GM12878 (cell line): ENCODE data around the gene PARVA. TPM values are rescaled to one million over a fixed set of nuclear protein-coding genes. Genes with fewer than 3 reads are reported as not detected.

Source experiments
- ATAC-seq: fragments of 200-7000 bp; cut with Tn5 transposase; 3 replicates; pipeline ENCODE4 v1.9.1; 2020; ENCODE audit warnings: mild to moderate bottlenecking, moderate library complexity
- BruUV-seq: library from RNA; stranded (reverse); fragments of 400-500 nt; replicated peaks from 2 replicates; lab custom pipeline; 2021; lab: Mats Ljungman, UMichigan
- CTCF ChIA-PET: fragments of 300-600 bp; sonication (Branson Sonifier 250); formaldehyde crosslinking; extraction: SDS; loops from one replicate; lab custom pipeline; 2021; ENCODE audit warnings: inconsistent platforms; lab: Yijun Ruan, JAX
- POLR2A ChIA-PET: fragments of 350-600 bp; formaldehyde crosslinking; extraction: SDS; loops from one replicate; lab custom pipeline; 2021; ENCODE audit warnings: inconsistent platforms; lab: Charles Lee
- RAD21 ChIA-PET: fragments of 300-600 bp; sonication (Branson Sonifier 250); formaldehyde crosslinking; loops from one replicate; lab custom pipeline; 2023; ENCODE audit warnings: antibody characterized with exemption; ENCODE audit not compliant: unreplicated experiment; lab: Charles Lee
- SMC1A ChIA-PET: fragments of 300-600 bp; sonication (Branson Sonifier 250); formaldehyde crosslinking; loops from one replicate; lab custom pipeline; 2023; ENCODE audit not compliant: unreplicated experiment, uncharacterized antibody; lab: Charles Lee
- DNase-seq: peaks from one replicate; pipeline ENCODE4 v3.0.0-alpha.2; 2011; ENCODE audit warnings: low read depth, low spot score
- FAIRE-seq: peaks from 3 replicates; lab custom pipeline; 2011; peaks lifted over from hg19 to GRCh38; lab: Jason Lieb, UNC
- H2AFZ ChIP-seq: 2 replicates; pipeline ENCODE4 v1.6.0; 2011; ENCODE audit warnings: low read depth, low read length, control low read depth; ENCODE audit not compliant: control insufficient read depth
- H3K27ac ChIP-seq: 2 replicates; pipeline ENCODE4 v1.5.1; 2011; ENCODE audit warnings: control low read depth; ENCODE audit not compliant: control insufficient read depth, insufficient read depth
- H3K27me3 ChIP-seq, 2 experiments: replicated peaks in 1 of 2; 2 replicates each; pipeline versions ENCODE4 v1.6.0 to v1.6.1; 2011; ENCODE audit warnings: low read length in 1 of 2; ENCODE audit not compliant: control insufficient read depth in 2 of 2, insufficient read depth in 2 of 2
- H3K36me3 ChIP-seq, 2 experiments: 2 replicates each; pipeline ENCODE4 v1.5.1; 2011; ENCODE audit warnings: low read length in 1 of 2; ENCODE audit not compliant: control insufficient read depth in 2 of 2, insufficient read depth in 2 of 2
- H3K4me1 ChIP-seq: 2 replicates; pipeline ENCODE4 v1.6.1; 2011; ENCODE audit warnings: mild to moderate bottlenecking, low read length, moderate library complexity, mixed read lengths; ENCODE audit not compliant: control insufficient read depth, insufficient read depth
- H3K4me2 ChIP-seq: 2 replicates; pipeline ENCODE4 v1.6.0; 2011; ENCODE audit warnings: control low read depth; ENCODE audit not compliant: control insufficient read depth, insufficient read depth
- H3K4me3 ChIP-seq: fragments of 200-600 bp; sonication (generic); 2 replicates; pipeline ENCODE4 v1.5.1; 2016
- H3K79me2 ChIP-seq: 2 replicates; pipeline ENCODE4 v1.6.0; 2011; ENCODE audit warnings: low read length; ENCODE audit not compliant: control insufficient read depth, insufficient read depth
- H3K9ac ChIP-seq: 2 replicates; pipeline ENCODE4 v1.8.0; 2011; ENCODE audit warnings: low read length, control low read depth, mixed read lengths; ENCODE audit not compliant: control insufficient read depth, insufficient read depth
- H3K9me3 ChIP-seq: replicated peaks from 3 replicates; pipeline ENCODE4 v1.5.1; 2011; ENCODE audit warnings: mild to moderate bottlenecking, low read length; ENCODE audit not compliant: control insufficient read depth, insufficient read depth
- H4K20me1 ChIP-seq: 2 replicates; pipeline ENCODE4 v1.6.0; 2011; ENCODE audit not compliant: control insufficient read depth, insufficient read depth
- ASH2L ChIP-seq: fragments of 300-600, 200-600 bp; sonication (generic); IDR thresholded peaks from 2 replicates; pipeline ENCODE4 v1.6.1; 2017; ENCODE audit warnings: low read depth, mild to moderate bottlenecking, borderline replicate concordance
- BMI1 ChIP-seq: fragments of 450-650 bp; IDR thresholded peaks from 2 replicates; pipeline ENCODE4 v1.6.1; 2016; ENCODE audit warnings: mild to moderate bottlenecking, moderate library complexity, borderline replicate concordance
- CEBPB ChIP-seq, 2 experiments: fragments of 150-350 bp in 1 of 2; IDR thresholded peaks; 2 replicates each; pipeline ENCODE4 v1.6.1; 2012 to 2014; ENCODE audit warnings: low read depth in 2 of 2, low read length in 2 of 2, borderline replicate concordance in 1 of 2, inconsistent platforms in 1 of 2
- CREM ChIP-seq: IDR thresholded peaks from 2 replicates; pipeline ENCODE4 v1.6.1; 2014; ENCODE audit warnings: antibody characterized with exemption, low read depth
- EP300 ChIP-seq, 2 experiments: fragments of 150-350 bp in 1 of 2; IDR thresholded peaks; 2 replicates each; pipeline ENCODE4 v1.6.1; 2011 to 2012; ENCODE audit warnings: low read depth in 2 of 2, low read length in 2 of 2, borderline replicate concordance in 1 of 2, improper control_type of control experiment in 1 of 2, inconsistent platforms in 1 of 2; ENCODE audit not compliant: control insufficient read depth in 1 of 2
- HDAC2 ChIP-seq: fragments of 200-600 bp; sonication (generic); IDR thresholded peaks from 2 replicates; pipeline ENCODE4 v1.6.1; 2017
- TBL1XR1 ChIP-seq: IDR thresholded peaks from 2 replicates; pipeline ENCODE4 v1.6.1; 2012; ENCODE audit warnings: low read depth, low read length, improper control_type of control experiment
- ZNF687 ChIP-seq: fragments of 450-650 bp; IDR thresholded peaks from 2 replicates; pipeline ENCODE4 v1.6.1; 2017; ENCODE audit warnings: mild to moderate bottlenecking, moderate library complexity
- WGBS: methylation state at CpG from one replicate; pipeline ENCODE4 v1.1.6; 2016; ENCODE audit warnings: low lambda C conversion rate; ENCODE audit not compliant: insufficient replicate concordance, insufficient coverage; ENCODE audit errors: missing lambda C conversion rate; 5-methylcytosine and 5-hydroxymethylcytosine counted together
- in situ Hi-C: fragments of 300-500 bp; cut with MboI; formaldehyde crosslinking; loops from 9 replicates; pipeline ENCODE4 v1.14.3; 2018; ENCODE audit warnings: mixed read lengths
- intact Hi-C: fragments of 100-400 bp; cut with micrococcal nuclease; formaldehyde crosslinking; loops from one replicate; pipeline ENCODE4 v1.14.2; 2022; ENCODE audit not compliant: unreplicated experiment
- polyA plus RNA-seq, 11 experiments: library from polyadenylated mRNA; depleted of rRNA in 4 of 11; unstranded in 6 of 11; stranded (reverse) in 5 of 11; fragments of >200 nt; fragmentation: Nextera tagmentation in 4 of 11; fragmentation: Illumina TruSeq in 1 of 11; extraction: Ambion mirVana in 4 of 11; extraction: Trizol in 1 of 11; gene quantifications; 1 replicate in 1 of 11; 2 replicates in 10 of 11; pipeline versions ENCODE4 v1.2.1 to v1.2.3, GENCODE V29; 2011 to 2016; ENCODE audit warnings: inconsistent platforms in 2 of 11, missing spikeins in 2 of 11, low read depth in 1 of 11
- total RNA-seq, 4 experiments: library from RNA; depleted of rRNA in 3 of 4; stranded (reverse); fragments of >200 nt in 3 of 4; fragmentation: Illumina TruSeq in 1 of 4; extraction: Trizol in 1 of 4; gene quantifications; 2 replicates each; pipeline versions ENCODE4 v1.2.1 to v1.2.3, GENCODE V29; 2013 to 2021
- TF ChIP-seq, protein P1 (sequence below): fragments of 450-650 bp; IDR thresholded peaks from 2 replicates; pipeline ENCODE4 v1.6.1; 2017; ENCODE audit warnings: mild to moderate bottlenecking, moderate library complexity

The PARVA gene
- total and polyA plus RNA-seq, 10 of the 15 experiments (the other 5 are each of a cell fraction or from before 2014, with no cell fraction given): 0.01 to 0.44 (median 0.03) TPM; not detected in 7

- TF ChIP-seq ZNF687 (no peak), ASH2L (no peak), HDAC2 (no peak), CEBPB (IDR thresholded peaks at IDR 0.05; ENCODE audit: borderline replicate concordance in 1 of 2, low read depth in 2 of 2, low read length in 2 of 2) (no peak), EP300 (IDR thresholded peaks at IDR 0.05; ENCODE audit: borderline replicate concordance in 1 of 2, control insufficient read depth in 1 of 2, low read depth in 2 of 2, low read length in 2 of 2) (no peak), BMI1 (no peak)
These were observed 26.0 kb downstream of the PARVA start (continued) for GRCh38 chr11:12403122-12403996.

GRCh38 chr11:12403997-12404350 is 26.6 kb downstream of the PARVA start:
- ChIA-PET POLR2A (no interaction called here), CTCF (no interaction called here), RAD21 (no interaction called here), SMC1A (no interaction called here)
- Histone ChIP-seq H3K4me2 (no peak overlapping the region), H3K4me1 (no peaks in the 10 kb centered on the region), H3K27me3 (no peaks in the 10 kb centered on the region), H3K36me3 (no peaks in the 10 kb centered on the region), H3K4me3 (no peak overlapping the region), H4K20me1 (no peaks in the 10 kb centered on the region), H3K79me2 (no peaks in the 10 kb centered on the region), H2AFZ (no peak overlapping the region), H3K9me3 (no peaks in the 10 kb centered on the region), H3K27ac (no peak overlapping the region), H3K9ac (no peak overlapping the region)
- no peak for TF ChIP-seq BMI1
- no peak for TF ChIP-seq CREM
- TF ChIP-seq TBL1XR1: no peak
- TF ChIP-seq, protein P1, sequence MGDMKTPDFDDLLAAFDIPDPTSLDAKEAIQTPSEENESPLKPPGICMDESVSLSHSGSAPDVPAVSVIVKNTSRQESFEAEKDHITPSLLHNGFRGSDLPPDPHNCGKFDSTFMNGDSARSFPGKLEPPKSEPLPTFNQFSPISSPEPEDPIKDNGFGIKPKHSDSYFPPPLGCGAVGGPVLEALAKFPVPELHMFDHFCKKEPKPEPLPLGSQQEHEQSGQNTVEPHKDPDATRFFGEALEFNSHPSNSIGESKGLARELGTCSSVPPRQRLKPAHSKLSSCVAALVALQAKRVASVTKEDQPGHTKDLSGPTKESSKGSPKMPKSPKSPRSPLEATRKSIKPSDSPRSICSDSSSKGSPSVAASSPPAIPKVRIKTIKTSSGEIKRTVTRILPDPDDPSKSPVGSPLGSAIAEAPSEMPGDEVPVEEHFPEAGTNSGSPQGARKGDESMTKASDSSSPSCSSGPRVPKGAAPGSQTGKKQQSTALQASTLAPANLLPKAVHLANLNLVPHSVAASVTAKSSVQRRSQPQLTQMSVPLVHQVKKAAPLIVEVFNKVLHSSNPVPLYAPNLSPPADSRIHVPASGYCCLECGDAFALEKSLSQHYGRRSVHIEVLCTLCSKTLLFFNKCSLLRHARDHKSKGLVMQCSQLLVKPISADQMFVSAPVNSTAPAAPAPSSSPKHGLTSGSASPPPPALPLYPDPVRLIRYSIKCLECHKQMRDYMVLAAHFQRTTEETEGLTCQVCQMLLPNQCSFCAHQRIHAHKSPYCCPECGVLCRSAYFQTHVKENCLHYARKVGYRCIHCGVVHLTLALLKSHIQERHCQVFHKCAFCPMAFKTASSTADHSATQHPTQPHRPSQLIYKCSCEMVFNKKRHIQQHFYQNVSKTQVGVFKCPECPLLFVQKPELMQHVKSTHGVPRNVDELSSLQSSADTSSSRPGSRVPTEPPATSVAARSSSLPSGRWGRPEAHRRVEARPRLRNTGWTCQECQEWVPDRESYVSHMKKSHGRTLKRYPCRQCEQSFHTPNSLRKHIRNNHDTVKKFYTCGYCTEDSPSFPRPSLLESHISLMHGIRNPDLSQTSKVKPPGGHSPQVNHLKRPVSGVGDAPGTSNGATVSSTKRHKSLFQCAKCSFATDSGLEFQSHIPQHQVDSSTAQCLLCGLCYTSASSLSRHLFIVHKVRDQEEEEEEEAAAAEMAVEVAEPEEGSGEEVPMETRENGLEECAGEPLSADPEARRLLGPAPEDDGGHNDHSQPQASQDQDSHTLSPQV: no peak
- no peak for ATAC-seq
- in situ Hi-C loops (no loop called here), intact Hi-C loops (no loop called here)
- 0% methylated on average over 2 of the region's 2 CpGs for WGBS
- no peak for FAIRE-seq
- BruUV-seq: no TSS peak
- no peak for DNase-seq
